Thoracic aorta (tissue), 2 donors: ENCODE results near the gene RIC3. TPM values are rescaled to one million over a fixed set of nuclear protein-coding genes. Genes with fewer than 3 reads are reported as not detected.
A peak's percentile ranks its signal among the peaks of the same experiment; 100 is the strongest.

Experiments used
- ATAC-seq: fragments of 150-250 bp; one replicate; pipeline ENCODE4 v1.8.0; 2017; ENCODE audit warnings: low read depth; ENCODE audit not compliant: insufficient number of reproducible peaks, low FRiP score
- DNase-seq: peaks from one replicate; pipeline ENCODE4 v3.0.0-alpha.2; 2020; ENCODE audit warnings: low spot score
- H3K27ac ChIP-seq, 2 donors: fragments of 200-600 bp; sonication (generic); 1 replicate in 1 of 2; 2 replicates in 1 of 2; pipeline ENCODE4 v1.5.1; 2016; ENCODE audit warnings: mild to moderate bottlenecking in 2 of 2, moderate library complexity in 2 of 2
- H3K27me3 ChIP-seq: fragments of 200-600 bp; sonication (generic); replicated peaks from 2 replicates; pipeline ENCODE4 v1.6.0; 2016; ENCODE audit warnings: mild to moderate bottlenecking; ENCODE audit not compliant: insufficient read depth
- H3K36me3 ChIP-seq: fragments of 200-600 bp; sonication (generic); one replicate; pipeline ENCODE4 v1.5.1; 2016
- H3K4me1 ChIP-seq, 2 donors: fragments of 200-600 bp; sonication (generic); 1 replicate in 1 of 2; 2 replicates in 1 of 2; pipeline versions ENCODE4 v1.5.1 to v1.6.0; 2016; ENCODE audit warnings: low read depth in 2 of 2, mild to moderate bottlenecking in 1 of 2; ENCODE audit not compliant: control insufficient read depth in 1 of 2
- H3K4me3 ChIP-seq: fragments of 200-600 bp; sonication (generic); 2 replicates; pipeline ENCODE4 v1.5.1; 2016; ENCODE audit warnings: mild to moderate bottlenecking
- H3K9me3 ChIP-seq: fragments of 200-600 bp; sonication (generic); 2 replicates; pipeline ENCODE4 v1.5.1; 2016
- total RNA-seq, 2 donors: library from RNA; depleted of rRNA; stranded (reverse); fragments of >200 nt; gene quantifications; one replicate each; pipeline versions ENCODE4 v1.1.0 to v1.2.3, GENCODE V29; 2016
- TF ChIP-seq, protein P1 (sequence below): fragments of 200-600 bp; sonication (generic); IDR thresholded peaks from one replicate; pipeline ENCODE4 v1.5.1; 2019; ENCODE audit warnings: antibody characterized with exemption

The RIC3 gene
- total RNA-seq, 2 donors from 2014 or later, result 13.1 to 17.7 TPM

DNA sequence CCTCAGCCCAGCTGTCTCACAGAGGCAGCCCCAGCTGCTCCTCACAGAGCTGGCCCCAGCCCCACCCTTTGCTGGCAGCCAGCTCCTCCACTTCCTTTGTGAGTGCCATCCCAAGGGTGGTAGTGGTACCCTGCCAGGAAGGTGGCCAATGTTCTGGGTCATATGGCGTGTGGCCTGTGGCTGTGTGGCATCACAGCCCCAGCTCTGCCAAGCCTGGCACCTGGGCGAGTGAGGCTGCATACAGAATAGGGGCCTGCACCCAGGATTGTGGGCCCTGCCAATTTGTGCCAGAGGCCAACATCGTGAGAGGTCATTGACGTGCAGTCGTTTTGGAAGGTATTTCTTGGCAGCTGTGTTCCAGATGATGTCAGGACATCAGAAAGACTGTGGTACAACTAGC is 77.1 kb downstream of the RIC3 start:
- Histone ChIP-seq H3K4me3 (no peak overlapping the region), H3K27me3 (no peaks in the 10 kb centered on the region), H3K36me3 (peaks cover 3% of the 10 kb centered on the region), H3K9me3 (no peaks in the 10 kb centered on the region), H3K4me1 (peaks cover 0 to 8% of the 10 kb centered on the region in 2 donors), H3K27ac (no peak overlapping the region)
- TF ChIP-seq, protein P1, sequence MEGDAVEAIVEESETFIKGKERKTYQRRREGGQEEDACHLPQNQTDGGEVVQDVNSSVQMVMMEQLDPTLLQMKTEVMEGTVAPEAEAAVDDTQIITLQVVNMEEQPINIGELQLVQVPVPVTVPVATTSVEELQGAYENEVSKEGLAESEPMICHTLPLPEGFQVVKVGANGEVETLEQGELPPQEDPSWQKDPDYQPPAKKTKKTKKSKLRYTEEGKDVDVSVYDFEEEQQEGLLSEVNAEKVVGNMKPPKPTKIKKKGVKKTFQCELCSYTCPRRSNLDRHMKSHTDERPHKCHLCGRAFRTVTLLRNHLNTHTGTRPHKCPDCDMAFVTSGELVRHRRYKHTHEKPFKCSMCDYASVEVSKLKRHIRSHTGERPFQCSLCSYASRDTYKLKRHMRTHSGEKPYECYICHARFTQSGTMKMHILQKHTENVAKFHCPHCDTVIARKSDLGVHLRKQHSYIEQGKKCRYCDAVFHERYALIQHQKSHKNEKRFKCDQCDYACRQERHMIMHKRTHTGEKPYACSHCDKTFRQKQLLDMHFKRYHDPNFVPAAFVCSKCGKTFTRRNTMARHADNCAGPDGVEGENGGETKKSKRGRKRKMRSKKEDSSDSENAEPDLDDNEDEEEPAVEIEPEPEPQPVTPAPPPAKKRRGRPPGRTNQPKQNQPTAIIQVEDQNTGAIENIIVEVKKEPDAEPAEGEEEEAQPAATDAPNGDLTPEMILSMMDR, result no peak
- ATAC-seq (no peak), DNase-seq (no peak)

DNA sequence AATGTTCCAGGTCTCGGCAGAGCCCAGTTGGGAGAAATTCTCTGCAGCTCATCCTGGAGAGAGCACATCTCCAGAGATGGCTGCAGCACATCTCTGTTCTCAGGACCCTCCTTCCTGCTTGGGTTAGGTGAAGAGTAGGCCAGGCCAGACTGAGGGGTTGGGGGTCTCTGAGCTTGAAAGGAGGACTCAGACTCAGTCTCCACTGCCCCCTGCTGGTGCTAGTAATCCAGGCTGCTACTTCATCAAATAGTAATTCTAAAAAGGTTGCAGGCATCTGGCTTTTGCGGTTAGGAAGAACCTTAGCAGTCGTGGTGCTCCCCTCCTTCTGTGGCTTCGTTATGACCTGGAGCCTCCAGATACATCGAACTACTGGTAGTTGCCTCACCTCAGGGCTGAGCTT is 78.1 kb downstream of the RIC3 start:
- Histone ChIP-seq H3K9me3 (no peaks in the 10 kb centered on the region), H3K27me3 (no peaks in the 10 kb centered on the region), H3K4me3 (no peak overlapping the region), H3K27ac (no peak overlapping the region), H3K36me3 (peaks cover 3% of the 10 kb centered on the region), H3K4me1 (peaks cover 0 to 8% of the 10 kb centered on the region in 2 donors)
- TF ChIP-seq, protein P1, result peak; percentile 48
- DNase-seq (no peak), ATAC-seq (no peak)

DNA sequence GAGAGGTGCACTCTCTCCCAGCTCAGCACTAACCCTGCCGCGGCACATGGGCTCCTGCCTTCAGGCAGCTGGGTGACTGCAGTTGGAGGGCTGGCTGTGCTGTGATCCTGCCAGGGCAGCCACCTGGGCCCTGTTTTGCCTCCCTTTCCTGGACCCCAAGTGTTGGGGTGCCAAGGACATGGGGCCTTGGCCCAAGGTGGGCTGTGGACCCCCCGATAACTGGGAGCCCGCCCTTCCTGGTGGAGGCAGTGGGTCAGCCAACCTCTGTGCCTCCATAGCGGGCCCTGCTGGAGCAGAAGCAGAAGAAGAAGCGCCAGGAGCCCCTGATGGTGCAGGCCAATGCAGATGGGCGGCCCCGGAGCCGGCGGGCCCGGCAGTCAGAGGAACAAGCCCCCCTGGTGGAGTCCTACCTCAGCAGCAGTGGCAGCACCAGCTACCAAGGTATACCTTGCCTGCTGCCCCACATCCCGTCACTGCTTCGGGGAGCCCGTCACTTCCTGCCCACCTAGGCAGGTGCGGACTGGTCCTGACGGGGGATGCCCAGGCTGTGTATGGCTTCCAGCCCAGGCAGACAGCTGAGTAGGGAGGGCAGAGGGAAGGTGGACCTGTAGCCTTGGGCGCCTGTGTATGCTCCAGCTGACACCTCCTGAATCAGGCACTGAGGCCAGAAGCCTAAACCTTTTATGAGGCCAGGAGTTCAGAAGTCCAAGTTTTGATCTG is 78.9 kb downstream of the RIC3 start:
- peaks cover 3% of the 10 kb centered on the region for H3K36me3 ChIP-seq
- no peaks in the 10 kb centered on the region for H3K9me3 ChIP-seq
- TF ChIP-seq, protein P1, result no peak
- H3K4me3 ChIP-seq, result no peak overlapping the region
- peaks cover 0 to 8% of the 10 kb centered on the region in 2 donors for H3K4me1 ChIP-seq
- DNase-seq (no peak), ATAC-seq (no peak)
- no peaks in the 10 kb centered on the region for H3K27me3 ChIP-seq
- no peak overlapping the region for H3K27ac ChIP-seq

DNA sequence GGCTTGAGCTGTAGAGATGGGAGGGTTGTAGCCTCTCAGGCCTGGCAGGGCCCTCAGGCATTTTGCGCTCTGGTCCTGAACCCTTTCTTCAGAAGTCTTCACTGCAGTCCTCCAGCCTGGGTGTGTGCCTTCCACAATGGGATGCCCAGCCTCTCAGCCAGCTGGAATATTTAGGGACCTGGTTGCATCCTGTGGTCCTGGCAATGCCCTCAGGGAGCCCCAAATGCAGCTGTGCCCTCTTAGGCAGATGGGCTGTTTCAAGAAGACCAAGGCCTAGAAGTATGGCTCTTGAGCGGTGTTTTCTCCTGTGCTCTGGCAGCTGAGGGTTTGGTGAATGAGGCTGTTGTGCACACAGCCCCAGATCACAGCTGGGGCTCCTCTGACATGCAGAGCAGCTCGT is 81.1 kb downstream of the RIC3 start:
- Histone ChIP-seq H3K27ac (no peak overlapping the region), H3K36me3 (no peaks in the 10 kb centered on the region), H3K9me3 (no peaks in the 10 kb centered on the region), H3K4me1 (peaks cover 0 to 14% of the 10 kb centered on the region in 2 donors), H3K27me3 (no peaks in the 10 kb centered on the region), H3K4me3 (no peak overlapping the region)
- TF ChIP-seq, protein P1, result no peak
- ATAC-seq (no peak), DNase-seq (no peak)

DNA sequence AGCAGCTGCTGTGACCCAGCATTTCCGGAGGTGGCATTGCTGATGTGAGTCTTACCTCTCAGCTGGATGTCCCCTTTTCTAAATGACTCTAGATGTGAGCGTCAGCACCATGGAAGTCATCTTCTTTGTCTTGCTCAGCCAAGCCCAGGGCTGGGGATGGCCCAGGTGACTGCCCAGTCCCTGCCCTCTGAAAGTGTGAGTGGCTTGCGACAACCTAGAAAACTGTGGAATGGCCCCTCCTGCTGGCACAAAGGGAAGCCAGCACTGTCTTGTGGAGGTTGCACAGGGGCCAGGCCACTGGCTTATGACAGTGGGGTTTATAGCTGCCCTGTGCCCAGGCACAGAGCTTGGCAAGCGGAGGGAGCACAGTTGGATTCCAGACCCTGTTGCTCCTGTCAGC is 81.6 kb downstream of the RIC3 start:
- H3K4me3 ChIP-seq, result no peak overlapping the region
- no peaks in the 10 kb centered on the region for H3K36me3 ChIP-seq
- TF ChIP-seq, protein P1, result no peak
- ATAC-seq (no peak), DNase-seq (no peak)
- no peaks in the 10 kb centered on the region for H3K27me3 ChIP-seq
- peaks cover 0 to 15% of the 10 kb centered on the region in 2 donors for H3K4me1 ChIP-seq
- H3K27ac ChIP-seq, result no peak overlapping the region
- H3K9me3 ChIP-seq, result no peaks in the 10 kb centered on the region
